ENCODE data around the gene SPEG. TPM values are rescaled to one million over a fixed set of nuclear protein-coding genes. Genes with fewer than 3 reads are reported as not detected.

Gene SPEG
- total RNA-seq, 2 experiments from 2014 or later = 0.46 TPM; not detected in 1

GRCh38 chr2:219530048-219530963 is 95.7 kb downstream of the SPEG start:
- Histone ChIP-seq H3K9me2 (ENCODE audit: insufficient read depth, low read length) (no peaks in the 10 kb centered on the region), H3K27ac (ENCODE audit: low read depth, low read length, poor library complexity, severe bottlenecking) (no peak overlapping the region), H3K9me3 (ENCODE audit: low read length) (no peaks in the 10 kb centered on the region), H3K4me1 (ENCODE audit: insufficient read depth, low read length, poor library complexity, severe bottlenecking) (no peaks in the 10 kb centered on the region), H4K20me1 (ENCODE audit: insufficient read depth, low read length) (no peaks in the 10 kb centered on the region), H3K4me2 (ENCODE audit: low read length) (no peak overlapping the region), H3K4me3 (ENCODE audit: low read depth, low read length, poor library complexity, severe bottlenecking) (no peak overlapping the region), H2AFZ (ENCODE audit: low read length) (no peak overlapping the region), H3K36me3 (ENCODE audit: insufficient read depth, low read length) (no peaks in the 10 kb centered on the region), H3K79me2 (ENCODE audit: insufficient read depth, low read depth, low read length) (no peaks in the 10 kb centered on the region)
- no TSS peak for BruUV-seq (replicated peaks)
- intact Hi-C loops (cut with micrococcal nuclease; ENCODE audit: unreplicated experiment) = loop anchor here (1.0 kb wide), 4 partner anchors 35 to 127 kb away; no protein-coding TSS in a partner anchor
- TF ChIP-seq CTCF (conservative IDR thresholded peaks at IDR 0.05; ENCODE audit: low read length) = peak; percentile 95
- TF ChIP-seq EZH2phosphoT487 (IDR thresholded peaks at IDR 0.05; ENCODE audit: borderline replicate concordance, low read depth, low read length) = no peak
- CTCF ChIA-PET (ENCODE audit: unreplicated experiment) = interaction anchor here (0.6 to 3.1 kb wide), 9 partner anchors 10 to 473 kb away, joined by 3 to 23 read pairs (median 3); partner anchors contain the start of gene GMPPA
- POLR2A ChIA-PET = no interaction called here
- peak; percentile 81 for DNase-seq (ENCODE audit: low spot score)

- no peaks in the 10 kb centered on the region for H3K79me2 ChIP-seq (ENCODE audit: insufficient read depth, low read depth, low read length)
- no peak overlapping the region for H3K4me3 ChIP-seq (ENCODE audit: low read depth, low read length, poor library complexity, severe bottlenecking)
- no peak overlapping the region for H3K27ac ChIP-seq (ENCODE audit: low read depth, low read length, poor library complexity, severe bottlenecking)
- H4K20me1 ChIP-seq (ENCODE audit: insufficient read depth, low read length) = no peaks in the 10 kb centered on the region
- no peaks in the 10 kb centered on the region for H3K9me2 ChIP-seq (ENCODE audit: insufficient read depth, low read length)
- no TSS peak for BruUV-seq (replicated peaks)
- intact Hi-C loops (cut with micrococcal nuclease; ENCODE audit: unreplicated experiment) = no loop called here
- POLR2A ChIA-PET = no interaction called here
- no peaks in the 10 kb centered on the region for H3K4me1 ChIP-seq (ENCODE audit: insufficient read depth, low read length, poor library complexity, severe bottlenecking)
- no peak overlapping the region for H3K4me2 ChIP-seq (ENCODE audit: low read length)
- H2AFZ ChIP-seq (ENCODE audit: low read length) = no peak overlapping the region
- no peak for DNase-seq (ENCODE audit: low spot score)
- no peaks in the 10 kb centered on the region for H3K36me3 ChIP-seq (ENCODE audit: insufficient read depth, low read length)
- CTCF ChIA-PET (ENCODE audit: unreplicated experiment) = interaction anchor here (1.1 kb wide), 1 partner anchor 130 kb away, joined by 3 read pairs; no protein-coding TSS in a partner anchor
- no peaks in the 10 kb centered on the region for H3K9me3 ChIP-seq (ENCODE audit: low read length)
- TF ChIP-seq EZH2phosphoT487 (IDR thresholded peaks at IDR 0.05; ENCODE audit: borderline replicate concordance, low read depth, low read length) (no peak), CTCF (conservative IDR thresholded peaks at IDR 0.05; ENCODE audit: low read length) (no peak)
These were observed 97.2 kb downstream of the SPEG start for GRCh38 chr2:219531639-219532377.
